GM21515 (cell line): ENCODE data around the gene TFDP1.

Experiments used
- ATAC-seq: cut with Tn5 transposase; IDR thresholded peaks from one replicate; pipeline ENCODE4 v1.9.1; 2021; ENCODE audit not compliant: unreplicated experiment

The TFDP1 gene

GRCh38 chr13:113596321-113597200 lies 12.0 kb downstream of the TFDP1 start:
- no peak for ATAC-seq

- ATAC-seq: no peak
These were observed 13.0 kb downstream of the TFDP1 start for GRCh38 chr13:113597391-113598080.

GRCh38 chr13:113598081-113598410 lies 13.5 kb downstream of the TFDP1 start:
- ATAC-seq: no peak

GRCh38 chr13:113598481-113598880 lies 13.9 kb downstream of the TFDP1 start:
- ATAC-seq: no peak

GRCh38 chr13:113599391-113599790 lies 14.8 kb downstream of the TFDP1 start:
- ATAC-seq: no peak

- ATAC-seq: no peak
These were observed 16.9 kb downstream of the TFDP1 start for GRCh38 chr13:113601166-113602070.

GRCh38 chr13:113602291-113602988 lies 17.9 kb downstream of the TFDP1 start:
- no peak for ATAC-seq

GRCh38 chr13:113603116-113603710 lies 18.7 kb downstream of the TFDP1 start:
- no peak for ATAC-seq

- no peak for ATAC-seq
These were observed 19.6 kb downstream of the TFDP1 start for GRCh38 chr13:113604186-113604585.

- no peak for ATAC-seq
These were observed 20.9 kb downstream of the TFDP1 start for GRCh38 chr13:113605461-113605860.

GRCh38 chr13:113605866-113606438 lies 21.4 kb downstream of the TFDP1 start:
- no peak for ATAC-seq

- no peak for ATAC-seq
These were observed 22.7 kb downstream of the TFDP1 start for GRCh38 chr13:113607056-113607888.

GRCh38 chr13:113607889-113608635 lies 23.5 kb downstream of the TFDP1 start:
- ATAC-seq: no peak

- no peak for ATAC-seq
These were observed 24.5 kb downstream of the TFDP1 start for GRCh38 chr13:113608967-113609533.

- no peak for ATAC-seq
These were observed 25.1 kb downstream of the TFDP1 start for GRCh38 chr13:113609616-113610015.

GRCh38 chr13:113610266-113610665 lies 25.7 kb downstream of the TFDP1 start:
- no peak for ATAC-seq

GRCh38 chr13:113611996-113612395 lies 27.4 kb downstream of the TFDP1 start:
- ATAC-seq: no peak

GRCh38 chr13:113612607-113613006 lies 28.1 kb downstream of the TFDP1 start:
- ATAC-seq: no peak
